Measurements from ENCODE around the gene DCTD. TPM values are rescaled to one million over a fixed set of nuclear protein-coding genes. Genes with fewer than 3 reads are reported as not detected.

The DCTD gene
- total and polyA plus RNA-seq, 10 of the 15 experiments (the other 5 are each of a cell fraction or from before 2014, with no cell fraction given): 37.8 to 137 (median 92.1) TPM

- H3K4me1 ChIP-seq (ENCODE audit: control insufficient read depth, insufficient read depth, low read length): no peaks in the 10 kb centered on the region
- ChIA-PET SMC1A (ENCODE audit: uncharacterized antibody, unreplicated experiment) (no interaction called here), CTCF (no interaction called here), RAD21 (ENCODE audit: unreplicated experiment) (no interaction called here), POLR2A (no interaction called here)
- DNase-seq (ENCODE audit: low read depth, low spot score): no peak
- in situ Hi-C loops (cut with MboI) (no loop called here), intact Hi-C loops (cut with micrococcal nuclease; ENCODE audit: unreplicated experiment) (no loop called here)
- no TSS peak for BruUV-seq (replicated peaks)
- ATAC-seq: no peak
- H3K4me3 ChIP-seq: no peak overlapping the region
- no peaks in the 10 kb centered on the region for H3K36me3 ChIP-seq (ENCODE audit: control insufficient read depth in 2 of 2, insufficient read depth in 2 of 2, low read length in 1 of 2)
- no peak overlapping the region for H3K9ac ChIP-seq (ENCODE audit: control insufficient read depth, insufficient read depth, low read length)
- H4K20me1 ChIP-seq (ENCODE audit: control insufficient read depth, insufficient read depth): no peaks in the 10 kb centered on the region
- H3K27me3 ChIP-seq (replicated peaks in 1 of 2; ENCODE audit: control insufficient read depth in 2 of 2, insufficient read depth in 2 of 2, low read length in 1 of 2): no peaks in the 10 kb centered on the region
- no peak for FAIRE-seq
- no peak overlapping the region for H3K4me2 ChIP-seq (ENCODE audit: control insufficient read depth, insufficient read depth)
- no peak overlapping the region for H2AFZ ChIP-seq (ENCODE audit: control insufficient read depth, low read depth, low read length)
- H3K27ac ChIP-seq (ENCODE audit: control insufficient read depth, insufficient read depth): no peak overlapping the region
- 29% methylated on average over 4 of the region's 4 CpGs for WGBS (ENCODE audit: insufficient coverage, insufficient replicate concordance, low lambda C conversion rate, missing lambda C conversion rate)
- H3K9me3 ChIP-seq (replicated peaks; ENCODE audit: control insufficient read depth, insufficient read depth, low read length): no peaks in the 10 kb centered on the region
- no peaks in the 10 kb centered on the region for H3K79me2 ChIP-seq (ENCODE audit: control insufficient read depth, insufficient read depth, low read length)
- no peak for TF ChIP-seq REST (IDR thresholded peaks at IDR 0.05; ENCODE audit: low read depth, low read length)
- no peak for TF ChIP-seq ZBED1 (IDR thresholded peaks at IDR 0.05; ENCODE audit: borderline replicate concordance)
- no peak for TF ChIP-seq KDM1A (IDR thresholded peaks at IDR 0.05; ENCODE audit: borderline replicate concordance)
- TF ChIP-seq TAF1 (IDR thresholded peaks at IDR 0.05; ENCODE audit: borderline replicate concordance, low read depth, low read length): no peak
- TF ChIP-seq MXI1 (IDR thresholded peaks at IDR 0.05; ENCODE audit: low read depth, low read length): no peak
- TF ChIP-seq TCF3 (IDR thresholded peaks at IDR 0.05; ENCODE audit: borderline replicate concordance, insufficient read depth, low read depth, low read length): no peak
- TF ChIP-seq ZNF207 (IDR thresholded peaks at IDR 0.05; ENCODE audit: borderline replicate concordance): no peak
- TF ChIP-seq CBX3 (IDR thresholded peaks at IDR 0.05; ENCODE audit: borderline replicate concordance, low read depth): no peak
- no peak for TF ChIP-seq CREM (IDR thresholded peaks at IDR 0.05; ENCODE audit: low read depth)
- TF ChIP-seq E2F4 (IDR thresholded peaks at IDR 0.05; ENCODE audit: low read depth, low read length): no peak
- no peak for TF ChIP-seq EP300 (IDR thresholded peaks at IDR 0.05; ENCODE audit: borderline replicate concordance in 1 of 2, control insufficient read depth in 1 of 2, low read depth in 2 of 2, low read length in 2 of 2)
- no peak for TF ChIP-seq CTCF (IDR thresholded peaks at IDR 0.05 in 2 of 3, conservative IDR thresholded peaks at IDR 0.05 in 1 of 3; ENCODE audit: control insufficient read depth in 2 of 3, extremely low read depth in 1 of 3, insufficient read depth in 1 of 3, low read depth in 3 of 3, low read length in 3 of 3)
- no peak for TF ChIP-seq ZNF622 (IDR thresholded peaks at IDR 0.05)
- TF ChIP-seq RELB (IDR thresholded peaks at IDR 0.05; ENCODE audit: low read depth): no peak
- no peak for TF ChIP-seq MTA3 (IDR thresholded peaks at IDR 0.05; ENCODE audit: borderline replicate concordance, low read length)
- TF ChIP-seq SMC3 (IDR thresholded peaks at IDR 0.05; ENCODE audit: borderline replicate concordance, low read length): no peak
These were observed 27.5 kb upstream of the DCTD start for GRCh38 chr4:182944484-182945213.
